Activated T-cell treated with anti-CD3 and anti-CD28 coated beads, Interleukin-2, amount 50 U/mL, for 4 hours (primary cell): ENCODE measurements around the gene RTN4R. TPM values are rescaled to one million over a fixed set of nuclear protein-coding genes. Genes with fewer than 3 reads are reported as not detected.
A peak's percentile ranks its signal among the peaks of the same experiment; 100 is the strongest.

ENCODE experiments used
- ATAC-seq, 2 donors: fragments of 200-7000 bp; cut with Tn5 transposase; one replicate each; pipeline ENCODE4 v1.10.0; 2021
- DNase-seq: peaks from one replicate; pipeline ENCODE4 v3.0.0-alpha.2; 2020
- H3K27me3 Mint-ChIP-seq: one replicate; pipeline ENCODE4 v1.8.0; 2021; ENCODE audit warnings: low read depth, mixed read lengths
- H3K36me3 Mint-ChIP-seq: one replicate; pipeline ENCODE4 v1.8.0; 2022; ENCODE audit warnings: mixed read lengths; ENCODE audit not compliant: insufficient read depth
- H3K4me1 Mint-ChIP-seq: one replicate; pipeline ENCODE4 v1.8.0; 2021; ENCODE audit warnings: low read depth, mixed read lengths
- H3K4me3 Mint-ChIP-seq: one replicate; pipeline ENCODE4 v1.8.0; 2021; ENCODE audit warnings: mild to moderate bottlenecking, moderate library complexity, mixed read lengths
- H3K9me3 Mint-ChIP-seq: one replicate; pipeline ENCODE4 v1.8.0; 2021; ENCODE audit warnings: mixed read lengths
- total RNA-seq, 3 donors: library from RNA; stranded (reverse); gene quantifications; one replicate each; pipeline ENCODE4 v1.2.1, GENCODE V29; 2021

RTN4R gene
- total RNA-seq, 3 donors from 2014 or later = 0.89 to 1.4 (median 1.0) TPM

DNA sequence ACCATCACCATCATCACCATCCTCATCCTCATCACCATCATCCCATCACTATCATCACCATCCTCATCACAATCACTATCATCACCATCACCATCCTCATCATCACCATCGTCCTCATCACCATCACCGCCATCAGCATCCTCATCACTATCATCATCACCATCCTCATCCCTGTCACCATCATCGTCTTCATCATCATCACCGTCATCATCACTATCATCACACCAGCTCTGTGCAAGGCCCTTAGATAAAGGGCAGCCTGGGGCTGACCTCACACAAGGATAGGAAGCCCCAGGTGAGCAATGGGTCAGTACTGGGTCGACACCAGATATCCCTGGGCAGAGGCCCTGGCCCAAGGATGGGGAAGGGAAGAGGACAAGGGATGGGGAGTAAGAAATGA lies 16.1 kb downstream of the RTN4R start:
- H3K36me3 Mint-ChIP-seq = no peaks in the 10 kb centered on the region
- no peak for DNase-seq
- H3K4me1 Mint-ChIP-seq = peaks cover 7% of the 10 kb centered on the region
- ATAC-seq = no peak
- H3K9me3 Mint-ChIP-seq = no peaks in the 10 kb centered on the region
- no peak overlapping the region for H3K4me3 Mint-ChIP-seq
- no peaks in the 10 kb centered on the region for H3K27me3 Mint-ChIP-seq

- H3K4me1 Mint-ChIP-seq = peaks cover 7% of the 10 kb centered on the region
- ATAC-seq (no peak), DNase-seq (no peak)
- H3K36me3 Mint-ChIP-seq = no peaks in the 10 kb centered on the region
- H3K27me3 Mint-ChIP-seq = no peaks in the 10 kb centered on the region
- no peak overlapping the region for H3K4me3 Mint-ChIP-seq
- no peaks in the 10 kb centered on the region for H3K9me3 Mint-ChIP-seq
These were observed 16.6 kb downstream of the RTN4R start for GRCh38 chr22:20251491-20251890.

- H3K27me3 Mint-ChIP-seq = no peaks in the 10 kb centered on the region
- no peak overlapping the region for H3K4me3 Mint-ChIP-seq
- H3K4me1 Mint-ChIP-seq = peaks cover 18% of the 10 kb centered on the region
- DNase-seq (no peak), ATAC-seq (no peak)
- H3K36me3 Mint-ChIP-seq = no peaks in the 10 kb centered on the region
- H3K9me3 Mint-ChIP-seq = no peaks in the 10 kb centered on the region
These were observed 18.2 kb downstream of the RTN4R start for GRCh38 chr22:20249797-20250354.

DNA sequence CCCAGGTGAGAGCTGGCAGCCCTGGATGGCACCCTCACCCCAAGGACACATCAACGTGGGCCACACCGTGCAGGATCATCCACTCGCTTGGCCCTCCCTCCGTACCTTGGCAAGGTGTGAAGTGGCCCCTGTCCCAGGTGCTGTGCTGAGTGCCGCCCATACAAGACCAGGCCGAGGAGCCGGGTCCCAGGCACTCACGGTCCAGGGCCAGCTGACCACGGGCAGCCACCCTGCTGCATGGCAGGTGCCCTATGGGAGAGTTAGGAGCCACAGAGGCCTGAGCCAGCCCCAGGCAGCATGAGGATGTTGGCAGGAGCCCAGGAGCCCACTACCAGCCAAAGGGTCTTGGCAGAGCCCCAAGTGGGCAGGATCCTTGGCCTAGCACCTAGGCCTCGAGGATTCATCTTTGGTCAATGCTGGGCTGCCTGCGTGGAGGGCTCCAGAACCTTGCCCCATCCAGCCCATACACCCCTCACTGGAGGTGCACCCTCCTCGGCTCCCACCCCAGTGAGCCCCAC lies 19.6 kb downstream of the RTN4R start:
- H3K4me3 Mint-ChIP-seq = no peak overlapping the region
- no peaks in the 10 kb centered on the region for H3K36me3 Mint-ChIP-seq
- peaks cover 25% of the 10 kb centered on the region for H3K4me1 Mint-ChIP-seq
- DNase-seq = no peak
- ATAC-seq = no peak
- H3K9me3 Mint-ChIP-seq = no peaks in the 10 kb centered on the region
- H3K27me3 Mint-ChIP-seq = no peaks in the 10 kb centered on the region

- no peaks in the 10 kb centered on the region for H3K9me3 Mint-ChIP-seq
- ATAC-seq = no peak
- no peak overlapping the region for H3K4me3 Mint-ChIP-seq
- H3K36me3 Mint-ChIP-seq = no peaks in the 10 kb centered on the region
- DNase-seq = no peak
- H3K4me1 Mint-ChIP-seq = peaks cover 32% of the 10 kb centered on the region
- no peaks in the 10 kb centered on the region for H3K27me3 Mint-ChIP-seq
These were observed 20.4 kb downstream of the RTN4R start for GRCh38 chr22:20247608-20248171.

DNA sequence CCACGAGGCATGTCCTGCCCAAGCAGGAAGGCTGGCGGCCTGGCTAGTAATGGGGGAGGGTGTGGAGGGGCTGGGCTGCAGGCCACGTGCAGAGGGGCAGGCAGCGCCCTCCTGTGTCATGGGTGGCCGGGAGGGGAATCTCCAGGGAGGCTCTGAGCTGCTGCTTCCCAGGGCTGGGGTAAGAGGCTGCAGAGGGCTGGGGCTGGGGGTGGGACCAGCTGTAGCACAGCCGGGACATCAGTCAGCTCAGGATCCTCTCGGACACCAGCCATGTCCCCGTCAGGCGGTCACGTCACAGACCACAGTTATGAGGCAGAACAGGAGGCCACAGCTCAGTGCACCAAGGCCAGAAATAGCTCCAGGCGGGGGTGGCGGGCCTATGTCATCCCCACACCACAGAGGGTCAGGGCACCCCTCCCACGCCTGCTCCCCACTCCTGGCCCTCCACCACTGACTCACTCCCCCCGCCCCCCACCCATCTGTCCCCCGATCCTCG lies 21.1 kb downstream of the RTN4R start:
- no peaks in the 10 kb centered on the region for H3K36me3 Mint-ChIP-seq
- H3K27me3 Mint-ChIP-seq = no peaks in the 10 kb centered on the region
- H3K4me1 Mint-ChIP-seq = peaks cover 39% of the 10 kb centered on the region
- DNase-seq = no peak
- ATAC-seq = no peak
- H3K9me3 Mint-ChIP-seq = no peaks in the 10 kb centered on the region
- no peak overlapping the region for H3K4me3 Mint-ChIP-seq

DNA sequence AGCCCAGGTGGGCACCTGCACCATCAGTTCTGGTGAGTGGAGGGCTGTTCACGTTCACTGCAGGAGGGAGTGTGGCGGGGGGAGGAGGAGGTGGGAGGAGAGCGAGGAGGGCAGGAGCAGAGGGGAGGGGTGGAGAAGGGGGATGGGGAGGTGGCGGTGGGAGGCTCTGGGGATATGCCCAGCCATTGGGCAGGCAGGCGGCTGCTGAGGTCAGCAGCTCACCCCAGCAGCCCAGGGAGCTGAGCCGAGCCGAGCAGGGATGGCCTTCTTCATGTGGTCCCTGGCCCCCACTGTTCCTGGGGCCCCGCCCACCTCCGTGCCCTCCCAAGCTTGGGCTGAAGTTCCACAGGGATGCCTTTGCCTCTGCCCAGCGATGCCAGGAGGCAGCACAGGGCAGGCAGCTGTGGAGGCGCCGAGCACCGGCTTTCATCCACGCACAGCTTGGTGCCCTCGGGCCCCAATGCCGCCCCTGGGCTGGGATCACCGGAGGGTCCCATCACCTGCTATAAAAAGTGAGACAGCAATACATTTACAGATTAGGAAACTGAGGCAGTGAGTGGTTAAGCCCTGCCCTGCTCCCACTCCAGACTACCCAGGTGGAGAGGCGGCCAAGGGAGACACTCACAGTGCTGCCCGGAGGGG lies 21.6 kb downstream of the RTN4R start:
- no peak for ATAC-seq
- Mint-ChIP-seq H3K4me3 (no peak overlapping the region), H3K36me3 (no peaks in the 10 kb centered on the region), H3K27me3 (no peaks in the 10 kb centered on the region), H3K4me1 (peaks cover 39% of the 10 kb centered on the region), H3K9me3 (no peaks in the 10 kb centered on the region)
- DNase-seq = no peak

DNA sequence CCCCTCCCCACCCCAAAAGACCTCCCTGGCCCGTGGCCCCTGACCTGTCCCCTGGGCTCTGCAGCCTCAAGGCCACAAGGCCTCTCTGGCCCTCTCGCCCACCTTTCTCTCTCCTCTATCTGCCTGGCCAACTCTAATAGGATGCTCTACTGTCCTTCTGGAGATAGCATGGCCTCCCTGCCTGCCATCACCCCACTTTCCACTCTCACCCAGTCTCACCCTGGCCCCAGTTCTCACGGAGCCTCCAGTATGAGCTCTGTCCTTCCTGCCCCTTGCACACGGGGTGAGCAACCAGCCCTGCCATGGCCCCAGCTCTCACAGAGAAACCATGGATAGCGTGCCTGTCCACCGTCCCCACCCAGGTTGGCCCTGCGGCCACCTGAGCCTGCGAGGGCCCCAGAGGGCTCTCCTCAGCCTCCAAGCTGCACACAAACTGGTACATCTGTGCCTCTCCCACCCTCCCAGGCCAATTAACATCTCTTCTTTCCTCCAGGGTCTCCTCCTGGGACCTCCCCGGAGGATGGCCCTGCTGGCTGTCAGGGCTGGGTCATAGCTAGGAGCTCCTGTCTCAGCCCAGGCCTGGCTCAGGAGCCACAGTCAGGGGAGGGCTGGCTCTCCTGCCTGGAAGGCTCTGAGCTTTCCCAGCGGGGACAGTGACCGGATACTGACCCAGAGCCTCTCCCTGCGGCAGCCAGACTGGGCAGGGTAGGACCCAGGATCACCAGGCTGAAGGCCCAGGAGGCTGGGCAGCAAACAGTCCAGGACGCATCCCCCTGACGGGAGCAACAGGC lies 22.3 kb downstream of the RTN4R start:
- Mint-ChIP-seq H3K4me1 (peaks cover 41% of the 10 kb centered on the region), H3K36me3 (no peaks in the 10 kb centered on the region), H3K9me3 (no peaks in the 10 kb centered on the region), H3K27me3 (no peaks in the 10 kb centered on the region), H3K4me3 (no peak overlapping the region)
- ATAC-seq = no peak
- no peak for DNase-seq

DNA sequence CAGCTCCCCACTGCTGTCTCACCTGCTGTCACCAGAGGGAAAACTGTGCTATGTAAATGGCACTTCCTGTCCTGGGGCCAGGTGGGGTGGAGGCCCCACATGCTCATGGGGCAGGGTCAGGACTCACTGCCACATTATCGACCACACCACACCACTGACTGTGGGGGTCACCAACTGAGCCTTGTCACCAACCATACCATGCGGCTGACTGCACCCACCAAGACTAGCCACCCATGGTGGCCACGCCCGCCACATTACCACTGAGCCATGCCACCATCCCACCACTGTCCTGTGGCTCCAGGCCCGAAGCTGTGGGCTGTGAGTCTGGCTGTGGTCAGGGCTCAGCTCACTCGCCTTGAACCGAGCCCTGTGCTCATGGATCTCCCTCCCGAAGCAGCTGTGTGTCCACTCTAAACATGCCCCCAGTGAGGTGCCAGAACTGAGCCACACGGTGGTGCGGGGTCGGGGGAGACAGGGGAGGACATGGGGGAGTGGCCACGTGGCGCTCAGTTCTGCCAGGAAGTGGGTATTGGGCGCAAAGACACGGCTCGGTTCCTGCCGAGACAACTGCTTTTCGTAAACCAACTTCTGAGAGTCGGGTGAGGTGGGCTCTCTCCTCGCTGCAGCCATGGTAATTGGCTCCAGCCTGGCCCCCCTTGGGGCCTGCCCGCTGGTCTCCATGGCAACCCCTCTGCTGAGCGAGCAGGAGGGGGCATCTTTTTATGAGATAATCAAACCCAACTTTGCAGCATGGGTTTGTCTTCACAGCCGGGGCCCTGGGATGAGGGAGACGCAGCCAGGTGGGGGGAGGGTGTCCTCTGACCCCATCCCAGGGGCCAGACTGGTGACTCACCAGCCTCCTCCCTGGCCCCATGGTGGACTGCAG lies 23.2 kb downstream of the RTN4R start:
- Mint-ChIP-seq H3K9me3 (no peaks in the 10 kb centered on the region), H3K27me3 (no peaks in the 10 kb centered on the region), H3K36me3 (no peaks in the 10 kb centered on the region), H3K4me3 (peak overlapping the region; percentile 20), H3K4me1 (peaks cover 42% of the 10 kb centered on the region)
- peak; percentile 36 for DNase-seq
- ATAC-seq = peak; percentile 19 to 38

- DNase-seq (no peak), ATAC-seq (no peak)
- Mint-ChIP-seq H3K9me3 (no peaks in the 10 kb centered on the region), H3K36me3 (no peaks in the 10 kb centered on the region), H3K4me3 (peak overlapping the region; percentile 20), H3K4me1 (peaks cover 48% of the 10 kb centered on the region), H3K27me3 (no peaks in the 10 kb centered on the region)
These were observed 23.9 kb downstream of the RTN4R start for GRCh38 chr22:20244250-20244648.

- Mint-ChIP-seq H3K4me1 (peaks cover 49% of the 10 kb centered on the region), H3K36me3 (no peaks in the 10 kb centered on the region), H3K27me3 (no peaks in the 10 kb centered on the region), H3K4me3 (peak overlapping the region; percentile 48), H3K9me3 (no peaks in the 10 kb centered on the region)
- ATAC-seq (peak; percentile 62 to 69), DNase-seq (peak; percentile 35)
These were observed 24.4 kb downstream of the RTN4R start for GRCh38 chr22:20243537-20244249.

GRCh38 chr22:20243176-20243536 lies 25.0 kb downstream of the RTN4R start:
- DNase-seq (no peak), ATAC-seq (peak in 1 of 2 donors; percentile 2)
- Mint-ChIP-seq H3K4me3 (peak overlapping the region; percentile 48), H3K4me1 (peaks cover 53% of the 10 kb centered on the region), H3K36me3 (no peaks in the 10 kb centered on the region), H3K9me3 (no peaks in the 10 kb centered on the region), H3K27me3 (no peaks in the 10 kb centered on the region)

DNA sequence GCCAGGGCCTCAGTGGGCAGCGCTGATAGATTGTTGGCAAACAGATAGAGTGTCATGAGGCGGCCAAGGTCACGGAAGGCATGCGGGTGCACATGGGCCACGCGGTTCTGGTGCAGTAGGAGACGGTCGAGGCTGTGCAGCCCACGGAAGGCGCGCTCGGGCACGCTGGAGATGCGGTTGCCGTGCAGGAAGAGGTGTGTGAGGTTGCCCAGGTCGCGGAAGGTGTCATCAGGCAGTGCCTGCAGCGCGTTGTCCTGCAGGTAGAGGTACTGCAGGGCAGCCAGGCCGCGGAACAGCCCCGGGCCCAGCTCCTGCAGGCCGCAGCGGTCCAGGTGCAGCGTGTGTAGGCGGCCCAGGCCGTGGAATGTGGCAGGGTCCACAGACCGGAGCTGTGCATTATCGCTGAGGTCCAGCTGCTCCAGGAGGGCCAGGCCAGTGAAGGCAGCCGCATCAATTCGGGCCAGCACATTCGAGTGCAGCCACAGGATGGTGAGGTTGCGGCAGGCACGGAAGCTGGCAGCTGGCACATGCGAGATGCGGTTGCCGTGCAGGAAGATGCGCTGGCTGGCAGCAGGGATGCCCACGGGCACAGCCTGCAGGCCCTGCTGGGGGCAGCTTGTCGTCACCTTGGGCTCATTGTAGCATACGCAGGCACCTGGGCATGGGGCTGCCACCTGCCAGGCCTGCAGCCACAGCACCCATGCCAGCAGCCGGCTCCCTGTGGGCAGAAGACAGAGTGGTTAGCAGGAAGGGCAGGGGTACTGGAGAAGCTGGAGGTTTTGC lies 25.5 kb downstream of the RTN4R start:
- peak overlapping the region; percentile 26 for H3K4me3 Mint-ChIP-seq
- no peak for ATAC-seq
- H3K36me3 Mint-ChIP-seq = no peaks in the 10 kb centered on the region
- no peaks in the 10 kb centered on the region for H3K27me3 Mint-ChIP-seq
- no peaks in the 10 kb centered on the region for H3K9me3 Mint-ChIP-seq
- H3K4me1 Mint-ChIP-seq = peaks cover 53% of the 10 kb centered on the region
- DNase-seq = no peak
